Inflammatory macrophage treated with lipopolysaccharide for 1 hour (primary cell): ENCODE results near the gene LRRC9.
"Not testable (repeated sequence)": the region's sequence is repeated elsewhere in the genome, so short reads cannot be mapped to it uniquely, and the experiment has no call there.

Source experiments
- DNase-seq, 2 donors: peaks; one replicate each; pipeline ENCODE4 v3.0.0-alpha.2; 2020 to 2022

LRRC9 gene

DNA sequence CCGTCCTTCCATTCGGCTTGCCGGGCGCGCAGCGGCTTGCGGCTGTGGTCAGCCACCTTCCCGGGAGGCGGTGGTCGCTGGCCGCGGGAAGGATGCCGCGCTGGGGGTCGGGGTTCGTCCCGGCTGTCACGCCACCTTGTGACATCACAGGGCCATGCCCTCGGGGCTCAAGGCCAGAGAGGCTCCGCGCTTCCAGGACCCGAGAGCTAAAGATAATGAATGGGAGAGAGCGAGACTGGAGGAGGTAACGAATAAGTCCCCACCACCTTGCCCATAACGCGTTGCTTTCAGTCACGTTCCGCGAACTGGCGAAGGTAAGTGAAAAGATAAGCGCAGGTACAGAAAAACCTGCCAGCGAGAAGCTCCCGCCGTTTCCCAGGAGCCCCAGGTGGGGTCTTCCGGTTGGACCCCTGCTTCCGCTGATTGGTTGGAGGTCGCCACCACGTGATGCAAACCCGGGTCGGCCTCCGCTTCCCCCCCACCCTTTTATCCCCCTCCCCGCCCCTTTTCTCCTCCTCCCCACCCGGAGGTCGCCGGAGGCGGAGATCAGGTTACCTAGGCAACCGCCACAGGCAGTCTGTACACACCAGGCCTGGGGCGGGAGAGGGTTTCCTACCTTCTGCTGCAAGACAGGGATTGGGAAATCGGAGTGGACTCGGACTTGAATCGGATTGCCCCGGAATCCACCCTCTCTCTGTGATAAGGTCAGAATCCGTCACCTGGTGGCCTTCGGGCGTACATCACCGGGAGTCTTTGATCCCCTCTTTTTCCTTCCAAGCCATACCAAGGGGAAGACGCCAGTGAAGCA lies at the start of gene LRRC9:
TSS of gene LRRC9 (plus strand) at position 575 of the 808 bp plus-strand sequence.
- no peak for DNase-seq

DNA sequence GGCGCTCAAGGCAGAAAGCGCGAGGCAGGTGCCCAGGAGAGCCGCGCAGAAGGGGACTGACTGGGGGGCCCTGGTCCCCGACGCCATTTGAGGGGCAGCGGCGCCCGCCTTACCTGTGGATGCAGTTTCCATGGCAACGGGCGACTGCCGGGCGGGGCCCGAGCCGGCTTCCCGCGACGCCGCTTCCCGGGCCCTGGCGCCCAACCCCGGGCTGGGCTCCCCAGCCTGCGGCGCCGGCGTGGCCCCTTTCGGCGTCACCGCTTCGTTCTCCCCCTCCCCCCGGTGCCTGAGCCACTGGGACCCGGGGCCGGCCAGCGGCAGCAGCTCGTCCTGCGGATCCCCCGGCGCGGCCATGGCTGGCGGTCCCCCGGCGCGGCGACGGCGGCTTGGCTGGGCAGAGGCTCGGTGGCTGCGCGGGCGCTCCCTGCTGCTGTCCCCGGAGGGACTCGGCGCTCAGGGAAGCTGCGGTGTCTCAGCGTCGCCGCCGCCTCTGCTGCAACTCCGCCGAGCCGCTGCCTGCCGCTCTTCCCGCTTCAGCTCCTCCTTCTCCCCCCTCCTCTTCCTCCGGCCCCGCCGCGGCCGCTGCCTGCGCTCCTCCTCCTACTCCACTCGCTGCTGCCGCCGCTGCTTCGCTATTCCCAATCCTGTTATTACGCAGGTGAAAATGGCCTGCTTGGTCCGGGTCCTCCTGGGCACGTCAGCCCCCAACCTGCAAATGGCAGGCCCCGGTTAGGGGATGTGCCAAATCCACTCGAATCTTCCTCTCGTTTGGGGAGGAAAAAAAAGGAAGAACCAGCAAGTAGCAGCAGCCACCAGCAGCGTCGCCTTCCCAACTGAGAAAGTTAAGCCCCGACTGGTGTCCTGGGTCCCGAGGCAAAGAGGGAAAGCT lies 49.4 kb upstream of the LRRC9 start, which contains the start of gene RTN1:
TSS of gene RTN1 (minus strand) at position 500 of the 889 bp plus-strand sequence. CDS start at position 354, 146 bp downstream.
- peak; percentile 57 to 66 for DNase-seq

DNA sequence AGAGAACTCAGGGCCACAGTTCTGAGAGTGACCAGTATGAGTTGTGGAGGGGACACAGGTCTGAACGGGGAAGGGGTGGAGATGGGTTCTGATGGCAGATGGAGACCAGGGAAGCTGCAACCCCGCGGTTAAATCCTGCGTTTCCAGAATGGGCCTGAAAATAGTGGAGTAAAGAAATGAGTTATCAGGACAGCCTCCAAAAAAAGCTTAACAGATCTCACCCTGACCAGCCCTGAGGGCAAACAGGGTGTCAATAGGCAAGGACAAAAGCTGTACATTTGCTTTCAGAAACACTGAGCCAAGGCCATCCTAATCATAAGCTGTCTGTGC lies 48.8 kb upstream of the LRRC9 start:
- no peak for DNase-seq

DNA sequence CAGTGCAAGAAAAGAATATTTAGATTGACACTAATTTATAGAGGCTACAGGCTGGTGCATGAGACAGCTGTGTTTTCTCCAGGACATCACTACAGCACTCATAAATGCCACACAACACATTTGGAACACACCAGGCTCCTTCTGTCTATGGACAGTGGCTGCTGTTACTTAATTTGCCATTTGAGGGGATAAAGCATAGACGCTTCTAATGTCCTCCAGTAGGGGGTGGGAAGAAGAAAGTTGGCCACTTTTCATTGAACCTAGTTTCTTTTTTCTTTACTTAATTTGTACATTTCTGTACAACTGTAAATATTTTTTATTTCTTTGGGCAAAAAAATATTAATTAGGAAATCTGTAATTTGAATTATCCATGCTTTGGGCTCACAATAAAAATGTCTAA lies 37.0 kb upstream of the LRRC9 start:
- peak in 1 of 2 donors; percentile 29 for DNase-seq

DNA sequence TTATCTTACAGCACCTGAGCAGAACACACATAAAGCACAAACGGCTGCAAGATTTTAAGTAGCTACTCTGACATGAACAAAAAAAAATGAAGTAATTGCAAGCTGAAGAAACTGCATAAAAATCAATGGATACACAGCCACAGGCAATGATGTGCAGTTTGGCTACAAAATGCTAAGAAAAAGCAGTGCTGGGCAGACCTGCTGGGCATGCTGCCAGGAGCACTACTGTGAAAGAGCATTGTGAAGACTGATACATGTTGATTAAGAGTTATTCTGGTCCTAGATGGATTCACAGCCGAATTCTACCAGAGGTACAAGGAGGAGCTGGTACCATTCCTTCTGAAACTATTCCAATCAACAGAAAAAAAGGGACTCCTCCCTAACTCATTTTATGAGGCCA lies 29.3 kb upstream of the LRRC9 start:
- DNase-seq = no peak

DNA sequence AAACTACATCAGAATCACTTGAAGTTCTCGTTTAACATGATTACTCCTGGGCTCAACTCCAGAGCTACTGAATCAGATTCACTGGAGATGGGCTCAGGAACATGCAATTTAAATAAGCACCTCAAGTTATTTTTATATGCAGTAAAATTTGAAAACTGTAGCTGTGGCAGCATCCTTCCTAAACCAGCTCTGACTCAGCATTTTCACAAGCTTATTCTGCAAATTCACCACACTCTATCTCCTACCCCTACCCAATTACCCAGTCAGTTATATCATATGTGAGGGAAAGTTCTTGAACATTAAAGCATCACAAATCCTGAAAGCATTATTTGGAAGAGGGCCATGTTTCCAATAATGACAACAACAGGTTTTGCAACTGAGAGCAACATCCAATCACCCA lies 24.2 kb upstream of the LRRC9 start:
- no peak for DNase-seq

DNA sequence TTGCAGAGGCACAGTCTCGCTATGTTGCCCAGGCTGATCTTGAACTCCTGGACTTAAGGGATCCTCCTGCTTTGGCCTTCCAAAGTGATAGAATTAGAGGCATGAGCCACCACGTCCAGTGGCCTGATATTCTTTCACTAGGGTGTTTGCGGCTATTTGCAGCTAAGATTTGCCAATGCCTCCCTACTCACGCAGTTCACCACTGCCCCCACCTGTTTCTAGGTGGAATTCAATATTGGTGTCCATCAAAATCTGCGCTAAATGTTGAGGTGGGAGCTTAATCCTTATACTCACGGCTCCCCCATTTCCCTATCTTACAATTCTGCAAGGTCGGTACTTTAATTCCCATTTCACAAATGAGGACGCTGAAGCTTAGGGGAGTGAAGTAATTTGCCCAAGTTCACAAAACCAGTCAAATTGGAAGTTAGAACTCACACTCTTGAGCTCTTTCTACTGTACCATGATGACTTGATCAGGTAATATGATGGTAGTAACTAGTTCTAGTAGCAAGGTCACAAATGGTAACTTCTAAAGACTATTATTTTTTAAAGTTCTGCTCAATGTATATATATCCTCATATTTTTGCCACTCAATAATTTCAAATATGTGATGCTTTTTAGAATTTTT lies 22.1 kb upstream of the LRRC9 start:
- peak; percentile 32 to 76 for DNase-seq

DNA sequence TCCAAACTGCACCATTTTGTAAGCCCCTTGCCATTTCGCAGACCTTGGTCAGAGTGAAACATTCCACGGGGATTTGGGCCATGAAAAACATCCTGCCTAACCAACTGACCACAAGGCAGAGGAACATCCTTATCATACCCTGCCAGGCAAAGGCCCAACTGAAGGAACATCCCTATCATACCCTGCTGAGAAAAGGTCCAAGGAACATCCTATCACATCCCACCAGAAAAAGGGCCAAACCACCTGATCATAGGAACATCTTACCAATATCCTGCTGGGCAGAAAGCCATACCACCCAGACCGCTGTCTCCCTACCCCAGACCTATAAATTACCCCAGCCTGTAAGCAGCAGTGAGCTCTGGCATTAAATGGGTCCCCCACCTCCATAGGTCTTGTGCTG lies 19.4 kb upstream of the LRRC9 start:
- DNase-seq = no peak

DNA sequence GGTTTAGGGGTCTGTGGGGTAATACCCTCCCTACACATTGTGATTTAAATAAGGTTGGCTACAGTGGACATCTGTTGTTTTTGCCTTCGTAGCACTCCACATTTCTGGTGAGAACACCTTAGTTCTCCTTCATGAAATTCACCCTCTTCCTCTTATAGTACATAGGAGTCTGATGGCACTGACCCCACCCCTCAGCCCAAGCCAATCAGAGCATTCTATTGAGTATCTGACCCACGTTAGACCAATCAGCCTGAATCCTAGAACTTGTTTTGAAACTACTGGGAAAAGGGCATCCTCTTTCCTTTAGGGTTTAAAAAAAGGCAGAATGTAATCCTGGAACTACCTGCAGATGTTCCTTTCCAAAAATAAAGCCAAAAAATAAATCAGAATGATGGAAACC lies 15.8 kb upstream of the LRRC9 start:
- no peak for DNase-seq

DNA sequence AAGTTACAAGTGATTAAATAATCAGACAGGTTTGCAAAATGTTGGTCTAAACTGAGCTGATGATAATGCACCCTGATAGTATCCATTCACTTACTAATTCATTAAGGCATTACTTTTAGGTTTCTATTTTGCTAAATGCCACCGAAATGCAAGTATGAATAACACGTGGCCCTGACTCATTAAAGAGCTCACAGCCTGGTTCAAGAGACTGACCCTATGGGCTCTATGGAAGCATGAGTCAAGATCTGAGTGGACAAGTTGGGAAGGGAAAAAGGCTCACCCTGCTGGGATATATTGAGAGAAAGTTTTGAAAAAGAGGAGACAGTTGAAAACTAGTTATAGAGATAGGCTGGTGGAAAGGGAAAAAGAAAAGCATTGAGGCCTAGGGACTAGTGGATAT lies 14.8 kb upstream of the LRRC9 start:
- DNase-seq = no peak

DNA sequence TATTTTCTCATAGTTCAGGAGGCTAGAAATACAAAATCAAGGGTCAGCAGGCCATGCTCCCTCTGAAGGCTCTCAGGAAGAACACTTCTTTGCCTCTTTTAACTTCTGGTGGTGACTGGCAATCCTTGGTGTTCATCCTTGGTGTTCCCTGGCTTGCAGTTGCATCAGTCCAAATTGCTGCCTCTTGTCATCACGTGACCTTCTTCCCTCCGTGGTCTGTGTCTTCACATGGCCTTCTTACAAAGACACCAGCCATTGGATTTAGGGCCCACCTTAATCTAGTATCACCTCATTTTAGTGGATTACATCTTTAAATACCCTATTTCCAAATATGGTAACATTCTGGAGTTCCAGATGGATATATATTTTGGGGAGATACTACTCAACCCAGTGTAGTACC lies 7.5 kb upstream of the LRRC9 start:
- no peak for DNase-seq

DNA sequence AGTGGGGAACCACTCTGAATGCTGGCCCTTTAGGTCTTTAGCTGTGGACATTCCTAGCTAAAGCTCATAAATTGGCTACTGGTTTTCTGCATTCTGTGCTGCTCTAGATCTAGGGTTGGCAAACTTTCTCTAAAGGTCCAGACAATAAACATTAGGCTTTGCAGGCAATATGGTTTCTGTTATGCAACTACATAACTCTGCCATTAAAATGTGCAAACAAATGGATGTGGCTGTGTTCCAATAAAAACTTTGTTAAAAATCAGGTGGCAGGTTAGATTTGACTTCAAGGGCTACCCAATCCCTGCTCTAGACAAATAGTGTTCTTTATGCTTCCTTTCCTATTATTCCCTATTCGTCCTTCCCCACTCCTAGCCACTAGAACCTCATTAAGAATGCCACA lies 6.8 kb upstream of the LRRC9 start:
- no peak for DNase-seq

DNA sequence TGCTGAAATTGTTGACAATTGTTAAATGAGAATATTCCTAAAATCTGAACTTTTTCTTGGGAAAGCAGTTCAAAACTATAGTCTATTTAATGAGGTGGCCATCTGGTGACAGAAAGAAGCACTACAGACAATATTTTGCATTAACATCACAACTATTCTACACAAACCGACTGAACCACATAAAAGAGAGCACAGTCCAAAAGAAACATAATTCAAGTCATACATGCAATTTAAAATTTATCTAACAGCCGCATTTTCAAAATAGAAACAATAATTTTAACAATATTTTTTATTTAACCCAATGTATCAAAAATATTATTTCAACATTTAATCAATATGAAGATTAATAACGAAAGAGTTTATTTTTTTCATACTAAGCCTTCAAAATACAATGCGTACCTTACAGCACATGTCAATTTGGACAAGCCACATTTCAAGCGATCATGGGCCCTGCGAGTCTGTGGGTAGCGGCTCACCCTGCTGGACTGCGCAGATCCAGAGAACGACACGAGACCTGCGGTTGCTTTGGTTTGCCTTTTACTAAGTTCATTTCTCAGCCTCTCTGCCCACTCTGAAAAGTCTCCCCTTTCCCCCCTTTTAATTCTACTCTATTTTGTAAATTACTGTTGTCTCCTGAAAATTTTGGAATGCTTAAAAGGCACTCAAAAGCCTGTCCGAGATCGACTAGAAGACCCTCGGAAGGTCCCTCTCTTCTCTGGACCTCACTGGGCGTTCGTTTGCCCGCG lies 947 bp upstream of the LRRC9 start:
- peak; percentile 29 to 50 for DNase-seq

DNA sequence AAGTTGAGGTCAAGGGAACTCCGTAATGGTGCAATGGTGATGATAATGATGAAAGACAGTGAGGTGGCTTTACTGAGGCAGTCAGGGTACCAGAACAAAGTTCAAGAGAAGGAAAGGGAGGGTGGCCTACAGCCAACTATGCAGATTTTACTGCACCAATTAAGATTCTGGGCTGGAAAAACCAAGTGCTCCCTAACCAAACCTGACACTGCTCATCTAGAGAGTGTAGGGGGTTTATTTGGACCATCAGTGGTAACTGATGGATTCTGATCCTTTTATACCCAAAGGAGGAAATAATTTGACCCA lies 387 bp downstream of the LRRC9 start:
- DNase-seq = peak; percentile 70 to 84

DNA sequence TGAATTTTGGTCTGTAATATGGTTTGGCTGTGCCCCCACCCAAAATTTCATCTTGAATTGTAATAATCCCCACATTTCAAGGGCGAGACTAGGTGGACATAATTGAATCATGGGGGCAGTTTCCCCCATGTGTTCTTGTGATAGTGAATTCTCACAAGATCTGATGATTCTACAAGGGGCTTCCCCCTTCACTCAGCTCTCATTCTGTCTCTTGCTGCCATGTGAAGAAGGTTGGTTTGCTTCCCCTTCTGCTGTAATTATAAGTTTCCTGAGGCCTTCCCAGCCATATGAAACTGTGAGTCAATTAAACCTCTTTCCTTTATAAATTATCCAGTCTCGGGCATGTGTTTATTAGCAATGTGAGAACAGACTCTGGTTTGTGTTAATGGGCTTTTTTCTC lies 5.9 kb downstream of the LRRC9 start:
- DNase-seq = no peak

DNA sequence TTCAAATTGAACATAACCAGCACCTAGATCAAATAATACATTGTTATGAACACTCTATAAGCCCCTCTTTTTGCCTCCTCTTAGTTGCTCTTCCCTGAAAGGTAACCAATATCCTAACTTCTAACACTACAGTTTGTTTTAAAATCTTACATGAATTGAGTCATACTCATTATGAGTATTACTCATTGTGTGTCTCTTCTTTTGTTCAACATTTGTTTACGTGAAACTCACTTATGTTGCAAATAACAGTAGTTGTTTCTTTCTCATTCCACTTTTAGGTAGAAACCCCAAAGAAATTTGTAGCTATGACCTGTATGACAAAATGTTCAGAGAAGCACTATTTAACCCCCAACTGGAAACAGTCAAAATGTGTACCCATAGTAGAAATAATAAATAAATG lies 6.6 kb downstream of the LRRC9 start:
- DNase-seq = no peak

DNA sequence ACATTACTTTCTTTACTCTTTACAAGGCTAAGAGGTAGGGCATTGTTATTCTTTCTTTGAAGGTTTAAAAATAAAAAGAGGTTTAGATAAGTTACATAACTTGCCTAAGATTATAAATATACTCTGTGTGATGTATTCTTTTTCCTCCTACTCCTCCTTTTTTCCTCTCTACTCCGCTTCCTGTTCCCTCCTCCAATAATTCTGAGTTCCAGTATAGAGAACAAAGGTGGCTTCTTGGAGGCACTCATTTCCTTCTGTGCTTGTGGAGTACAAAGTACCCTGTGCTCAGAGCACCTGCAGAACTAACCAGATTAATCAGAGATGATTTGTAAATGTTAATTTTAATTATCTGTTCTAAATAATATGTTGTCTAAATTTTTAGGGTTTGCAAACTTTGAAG lies 11.3 kb downstream of the LRRC9 start:
- no peak for DNase-seq

DNA sequence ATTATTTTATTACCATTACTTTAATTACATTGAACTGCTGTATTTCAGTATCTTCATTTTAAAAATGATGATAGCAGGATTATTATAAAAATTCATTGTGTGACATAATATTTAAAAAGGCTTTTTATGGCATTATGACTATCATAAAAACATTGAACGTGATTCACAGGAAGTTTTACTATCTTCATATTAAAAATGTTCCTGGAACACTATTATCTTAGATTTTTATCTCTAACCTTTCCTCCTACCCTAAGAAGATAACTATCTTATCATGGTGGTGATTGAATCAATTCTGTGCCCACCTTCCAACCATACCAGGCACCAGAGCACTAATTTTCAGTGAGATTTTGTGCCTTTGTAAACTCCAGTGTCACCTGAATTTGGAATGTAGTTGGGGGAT lies 16.2 kb downstream of the LRRC9 start:
- DNase-seq = no peak

DNA sequence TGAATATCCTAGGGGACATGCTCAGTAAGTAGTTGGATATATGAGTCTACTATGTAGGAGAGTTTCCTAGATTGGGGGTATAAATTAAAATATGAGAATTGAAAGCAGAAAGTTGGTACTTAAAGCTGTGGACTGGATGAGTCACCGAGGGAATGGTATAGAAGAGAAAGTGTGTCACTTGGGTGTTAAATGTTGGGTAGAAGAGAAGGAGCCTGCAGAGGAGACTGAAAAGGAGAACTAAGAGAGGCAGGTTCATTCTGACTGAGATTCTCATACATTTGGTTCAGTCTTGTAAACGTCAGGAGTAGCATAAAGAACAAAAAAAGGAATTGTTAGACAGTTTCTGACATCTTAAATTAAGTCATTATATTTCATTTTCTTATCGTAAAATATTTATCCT lies 19.9 kb downstream of the LRRC9 start:
- DNase-seq = no peak

DNA sequence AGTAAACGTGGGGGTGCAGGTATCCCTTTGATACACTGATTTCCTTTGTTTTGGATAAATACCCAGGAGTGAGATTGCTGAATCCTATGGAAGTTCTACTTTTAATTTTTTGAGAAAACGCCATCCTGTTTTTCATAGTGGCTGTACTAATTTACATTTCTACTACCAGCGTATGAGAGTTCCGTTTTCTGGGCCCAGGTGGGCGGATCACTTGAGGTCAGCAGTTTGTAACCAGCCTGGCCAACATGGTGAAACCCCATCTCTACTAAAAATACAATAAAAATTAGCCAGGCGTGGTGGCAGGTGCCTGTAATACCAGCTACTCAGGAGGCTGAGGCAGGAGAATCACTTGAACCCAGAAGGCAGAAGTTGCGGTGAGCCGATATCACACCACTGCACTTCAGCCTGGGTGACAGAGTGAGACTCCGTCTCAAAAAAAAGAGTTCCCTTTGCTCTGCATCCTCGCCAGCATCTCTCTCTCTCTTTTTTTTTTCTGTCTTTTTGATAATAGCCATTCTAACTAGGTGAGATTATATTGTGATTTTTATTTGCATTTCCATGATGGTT lies 22.4 kb downstream of the LRRC9 start:
- DNase-seq = not testable (repeated sequence)

DNA sequence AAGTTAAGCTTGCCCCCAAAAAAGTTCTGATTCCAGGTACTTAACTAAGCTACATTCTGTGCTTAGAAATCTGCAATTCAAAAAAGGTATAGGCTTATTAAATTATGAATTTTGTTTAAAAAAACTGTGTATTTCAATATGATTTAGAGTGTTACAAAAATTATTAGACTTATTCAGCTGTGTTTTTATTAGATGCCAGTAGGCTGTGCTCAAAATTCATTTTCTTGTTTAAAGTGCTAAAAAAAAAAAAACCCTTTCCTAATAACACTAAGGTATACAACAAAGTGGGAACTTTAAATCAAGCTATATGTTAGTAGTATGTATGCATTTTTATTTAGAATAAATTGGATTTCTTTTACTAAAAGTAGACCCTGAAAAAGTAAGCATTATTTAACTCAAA lies 25.0 kb downstream of the LRRC9 start:
- no peak for DNase-seq

DNA sequence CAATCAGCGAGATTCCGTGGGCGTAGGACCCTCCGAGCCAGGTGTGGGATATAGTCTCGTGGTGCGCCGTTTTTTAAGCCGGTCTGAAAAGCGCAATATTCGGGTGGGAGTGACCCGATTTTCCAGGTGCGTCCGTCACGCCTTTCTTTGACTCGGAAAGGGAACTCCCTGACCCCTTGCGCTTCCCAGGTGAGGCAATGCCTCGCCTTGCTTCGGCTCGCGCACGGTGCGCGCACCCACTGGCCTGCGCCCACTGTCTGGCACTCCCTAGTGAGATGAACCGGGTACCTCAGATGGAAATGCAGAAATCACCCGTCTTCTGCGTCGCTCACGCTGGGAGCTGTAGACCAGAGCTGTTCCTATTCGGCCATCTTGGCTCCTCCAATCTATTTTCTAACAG lies 32.2 kb downstream of the LRRC9 start:
- not testable (repeated sequence) for DNase-seq

DNA sequence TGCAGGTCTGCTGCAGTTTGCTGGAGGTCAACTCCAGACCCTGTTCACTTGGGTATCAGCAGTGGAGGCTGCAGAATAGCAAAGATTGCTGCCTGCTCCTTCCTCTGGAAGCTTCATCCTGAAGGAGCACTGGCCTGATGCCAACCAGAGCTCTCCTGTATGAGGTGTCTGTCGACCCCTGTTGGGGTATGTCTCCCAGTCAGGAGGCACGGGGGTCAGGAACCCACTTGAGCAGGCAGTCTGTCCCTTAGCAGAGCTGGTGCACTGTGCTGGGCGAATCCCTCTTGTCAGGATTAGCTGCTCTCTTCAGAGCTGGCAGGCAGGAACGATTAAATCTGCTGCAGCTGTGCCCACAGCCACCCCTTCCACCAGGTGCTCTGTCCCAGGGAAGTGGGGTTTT lies 37.9 kb downstream of the LRRC9 start:
- not testable (repeated sequence) for DNase-seq
